DOHH2 (cell line): ENCODE results near the gene CTTN.

Experiments
- CTCF ChIP-seq: fragments of 200-600 bp; sonication (generic); IDR thresholded peaks from one replicate; pipeline ENCODE4 v1.5.1; 2014; ENCODE audit warnings: antibody characterized with exemption, mild to moderate bottlenecking, low read depth, low read length; ENCODE audit not compliant: poor library complexity, severe bottlenecking
- EZH2phosphoT487 ChIP-seq: fragments of 200-600 bp; sonication (generic); IDR thresholded peaks from 2 replicates; pipeline ENCODE4 v1.6.1; 2017; ENCODE audit warnings: borderline replicate concordance, mild to moderate bottlenecking, antibody characterized with exemption, low read length, moderate library complexity, mixed read lengths

GRCh38 chr11:70463478-70464255 is 65.3 kb downstream of the CTTN start:
- TF ChIP-seq CTCF = no peak
- TF ChIP-seq EZH2phosphoT487 = no peak
